ENCODE measurements around the gene RCSD1.

RCSD1 gene

DNA sequence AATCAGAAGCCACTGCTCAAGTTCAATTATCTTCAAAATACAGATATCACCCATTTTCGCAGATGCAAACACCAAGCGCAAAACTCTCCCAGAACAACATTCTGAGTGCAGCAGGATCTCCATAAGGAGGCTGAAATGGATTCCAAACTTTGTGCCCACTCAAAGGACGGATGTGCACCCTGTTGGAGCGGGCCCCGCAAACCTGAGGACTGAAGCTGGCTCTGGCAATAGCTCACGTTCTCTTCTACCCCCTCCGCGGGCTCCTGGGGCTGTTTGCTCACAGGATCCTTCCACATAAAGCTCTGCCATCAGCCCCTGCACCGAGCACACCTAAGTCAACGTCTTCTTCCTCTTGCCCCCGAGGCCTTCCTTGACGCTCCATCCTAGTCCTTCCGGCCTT, 11.7 kb upstream of the RCSD1 start:
- DNase-seq, result no peak

DNA sequence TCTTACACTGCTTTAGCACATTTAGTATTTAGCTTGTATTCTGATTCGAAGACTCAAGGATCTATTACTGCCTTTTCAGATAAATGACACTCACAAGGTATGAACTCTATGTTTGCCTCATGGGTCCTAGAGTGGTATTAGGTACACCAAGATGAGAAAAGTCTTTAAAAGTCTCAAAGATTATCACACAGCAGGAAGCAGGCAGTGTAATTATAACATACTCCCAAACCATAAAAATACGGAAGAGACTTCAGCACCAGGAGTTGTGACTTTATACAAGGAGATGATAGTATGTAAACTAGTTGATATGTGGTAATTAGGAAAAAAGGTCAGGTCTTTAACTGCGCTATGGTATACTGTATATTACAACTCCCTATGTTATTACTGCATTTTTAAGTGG, 11.2 kb upstream of the RCSD1 start:
- no peak for DNase-seq

DNA sequence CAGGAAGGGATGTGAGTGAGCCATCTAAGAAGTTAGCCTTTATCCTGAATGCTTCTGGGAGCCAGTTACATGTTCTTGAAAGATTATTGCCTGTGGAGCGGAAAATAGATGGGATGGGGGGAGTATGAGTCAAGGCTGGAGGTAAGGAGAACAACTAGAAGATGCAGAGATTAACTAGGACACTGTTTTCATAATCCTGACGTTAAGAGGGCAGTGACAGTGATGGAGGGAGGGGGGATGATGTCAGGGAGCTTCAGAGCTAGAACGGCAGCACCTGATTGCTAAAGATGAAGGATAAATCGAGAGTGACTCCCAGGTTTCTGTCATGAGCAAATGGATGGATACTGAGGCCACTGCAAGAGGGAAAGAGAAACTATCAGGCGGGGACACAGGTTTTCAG, 10.0 kb upstream of the RCSD1 start:
- no peak for DNase-seq

DNA sequence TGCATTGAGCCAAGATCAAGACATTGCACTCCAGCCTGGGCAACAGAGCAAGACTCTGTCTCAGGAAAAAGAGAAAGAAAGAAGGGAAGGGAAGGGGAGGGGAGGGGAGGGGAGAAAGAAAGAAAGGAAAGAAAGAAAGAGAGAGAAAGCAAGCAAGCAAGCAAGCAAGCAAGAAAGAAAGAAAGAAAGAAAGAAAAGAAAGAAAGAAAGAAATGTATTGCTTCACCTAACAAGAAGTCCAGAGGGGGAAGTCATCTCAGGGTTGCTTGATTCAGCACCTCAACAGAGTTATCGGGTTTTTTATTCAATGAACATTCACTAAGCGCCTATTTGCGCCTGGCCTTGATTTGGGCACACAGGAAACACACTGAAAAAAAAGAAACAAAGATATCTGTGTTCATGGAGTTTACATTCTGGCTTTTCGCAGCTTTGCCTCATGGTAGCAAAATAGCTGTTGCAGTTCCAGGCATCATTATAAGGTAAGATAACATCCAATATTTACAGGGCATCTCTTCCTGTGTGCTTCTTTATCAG, 8.2 kb upstream of the RCSD1 start:
- DNase-seq, result no peak

DNA sequence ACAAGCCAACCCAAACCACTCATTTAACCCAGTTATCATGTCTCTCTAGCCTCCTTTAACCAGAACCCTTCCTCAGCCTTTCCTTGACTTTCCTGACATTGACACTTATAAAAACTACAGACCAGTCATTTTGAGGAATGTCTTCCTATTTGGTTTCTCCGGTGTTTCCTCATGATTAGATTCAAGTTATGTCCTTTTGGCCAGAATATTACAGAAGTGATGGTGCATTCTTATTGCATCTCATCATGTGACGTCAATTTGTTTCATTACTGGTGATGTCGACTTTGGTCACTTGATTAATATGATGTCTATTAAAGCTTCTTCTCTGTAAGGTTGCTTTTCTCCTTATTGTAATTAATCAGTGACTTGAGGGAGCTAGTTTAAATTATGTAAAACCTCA, 6.1 kb upstream of the RCSD1 start:
- no peak for DNase-seq

DNA sequence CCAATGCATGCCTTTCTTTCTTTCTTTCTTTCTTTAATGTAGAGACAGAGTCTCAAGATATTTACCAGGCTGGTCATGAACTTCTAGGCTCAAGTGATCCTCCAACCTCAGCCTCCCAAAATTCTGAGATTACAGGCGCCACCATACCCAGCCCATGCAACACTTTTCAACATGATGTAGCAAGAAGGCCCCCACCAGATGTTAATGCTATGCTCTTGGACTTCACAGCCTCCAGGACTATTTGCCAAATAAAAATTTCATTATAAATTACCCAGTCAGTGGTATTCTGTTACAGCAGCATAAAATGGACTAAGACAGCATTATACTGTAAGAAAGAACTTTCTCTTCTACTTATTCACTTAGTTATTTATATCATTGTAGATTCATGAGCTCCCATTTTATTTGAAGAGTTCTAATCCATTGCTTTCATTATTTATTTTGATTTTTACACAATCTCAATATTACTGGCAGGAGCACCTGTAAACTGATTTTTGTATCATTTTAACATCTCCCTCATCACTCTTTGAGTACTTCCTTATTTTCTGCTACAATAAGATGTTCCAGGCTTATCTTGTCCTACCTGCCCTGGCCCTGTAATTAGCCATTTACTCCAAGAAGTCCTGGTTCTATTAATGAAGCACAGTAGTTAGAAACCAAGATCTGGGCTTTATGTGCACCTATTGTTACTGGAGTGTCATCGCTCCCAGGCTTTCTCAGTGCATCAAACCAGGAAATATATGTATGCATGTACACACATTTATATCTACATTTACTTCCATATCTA, 4.8 kb upstream of the RCSD1 start:
- no peak for DNase-seq

DNA sequence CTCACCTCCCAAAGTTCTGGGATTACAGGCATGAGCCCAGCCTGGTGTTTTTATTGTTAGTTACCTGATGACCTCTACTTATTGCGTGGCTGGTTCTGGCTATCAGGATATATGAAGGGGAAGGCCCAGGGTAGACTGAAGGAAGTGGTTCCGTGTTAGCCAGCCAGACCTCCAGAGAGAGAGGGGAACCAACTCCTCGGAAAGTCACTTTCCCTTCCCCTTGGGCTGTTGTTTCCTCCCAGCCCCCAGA, 2.5 kb upstream of the RCSD1 start:
- DNase-seq, result no peak

DNA sequence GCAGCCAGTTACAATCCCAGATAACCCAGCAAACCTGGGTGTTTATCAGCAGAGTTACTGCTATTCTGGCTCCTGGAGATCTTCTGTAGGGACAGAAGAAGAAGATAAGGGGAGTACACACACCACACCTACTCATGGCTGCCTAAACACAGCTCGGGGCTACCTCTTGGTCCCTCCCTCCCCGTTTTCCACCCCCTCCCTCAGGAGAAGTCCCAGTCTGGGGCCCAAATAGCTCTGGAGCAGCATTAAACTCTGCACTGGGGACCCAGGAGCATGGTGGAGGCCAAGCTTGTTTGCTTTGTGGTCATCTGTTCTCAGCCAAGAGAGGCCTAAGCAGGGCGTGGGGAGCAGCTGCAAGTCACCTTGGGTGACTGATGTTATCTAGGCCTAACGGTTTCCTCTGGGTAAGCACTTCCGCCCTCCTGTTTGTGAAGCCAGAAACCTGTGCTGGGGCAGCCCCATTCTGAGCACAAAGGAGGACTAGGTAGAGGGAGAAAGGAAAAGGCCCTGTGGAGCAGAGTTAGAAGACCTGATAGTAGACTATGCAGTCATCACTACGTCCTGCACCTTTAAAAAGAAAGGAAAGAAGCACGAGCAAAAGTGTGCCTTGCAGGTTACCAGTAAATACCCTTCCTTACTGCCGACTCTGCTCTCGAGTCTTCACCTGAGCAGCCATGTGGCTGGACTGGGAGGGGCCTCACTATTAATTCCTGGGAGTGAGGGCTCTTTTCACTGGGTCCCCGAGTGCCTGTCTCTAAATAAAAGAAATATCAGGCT, 2.0 kb upstream of the RCSD1 start:
- peak; percentile 60 to 71 for DNase-seq

DNA sequence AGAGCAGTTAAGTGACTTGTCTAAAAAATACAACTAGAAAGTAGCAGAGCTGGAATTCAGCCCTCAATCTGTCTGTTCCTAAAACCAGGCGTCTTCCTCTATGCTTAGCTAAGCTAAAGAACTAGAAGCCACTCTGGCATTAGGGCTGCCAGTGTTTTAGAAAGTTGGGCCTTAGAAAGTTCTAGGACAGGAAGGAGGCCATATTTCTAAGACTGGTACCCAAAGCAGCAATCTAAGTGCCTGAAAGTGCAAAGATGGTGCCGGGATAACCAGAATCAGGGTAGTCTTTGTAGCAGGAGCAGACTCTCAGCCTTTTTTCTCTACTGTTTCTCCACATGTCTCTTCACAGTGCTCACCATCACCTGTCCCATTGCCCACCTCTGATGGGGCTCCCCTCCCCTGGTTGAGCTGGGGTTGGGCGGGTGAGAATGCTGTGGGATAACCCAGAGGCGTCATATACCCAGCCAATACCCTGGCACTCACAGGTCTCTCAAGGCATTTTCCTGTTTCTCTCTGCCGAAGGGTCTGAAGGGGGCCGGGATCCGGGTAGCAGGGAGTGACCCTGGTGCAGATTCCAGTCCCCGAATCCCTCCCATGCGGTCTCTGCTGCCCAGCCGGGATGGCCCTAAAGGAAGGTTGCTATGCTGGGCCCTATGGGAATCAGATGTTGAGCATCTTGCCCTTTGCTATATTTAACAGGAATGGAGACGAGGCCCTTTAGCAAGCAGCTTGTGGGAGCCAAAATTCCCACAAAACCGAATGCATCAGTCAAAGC, 1.1 kb upstream of the RCSD1 start:
- DNase-seq, result no peak

DNA sequence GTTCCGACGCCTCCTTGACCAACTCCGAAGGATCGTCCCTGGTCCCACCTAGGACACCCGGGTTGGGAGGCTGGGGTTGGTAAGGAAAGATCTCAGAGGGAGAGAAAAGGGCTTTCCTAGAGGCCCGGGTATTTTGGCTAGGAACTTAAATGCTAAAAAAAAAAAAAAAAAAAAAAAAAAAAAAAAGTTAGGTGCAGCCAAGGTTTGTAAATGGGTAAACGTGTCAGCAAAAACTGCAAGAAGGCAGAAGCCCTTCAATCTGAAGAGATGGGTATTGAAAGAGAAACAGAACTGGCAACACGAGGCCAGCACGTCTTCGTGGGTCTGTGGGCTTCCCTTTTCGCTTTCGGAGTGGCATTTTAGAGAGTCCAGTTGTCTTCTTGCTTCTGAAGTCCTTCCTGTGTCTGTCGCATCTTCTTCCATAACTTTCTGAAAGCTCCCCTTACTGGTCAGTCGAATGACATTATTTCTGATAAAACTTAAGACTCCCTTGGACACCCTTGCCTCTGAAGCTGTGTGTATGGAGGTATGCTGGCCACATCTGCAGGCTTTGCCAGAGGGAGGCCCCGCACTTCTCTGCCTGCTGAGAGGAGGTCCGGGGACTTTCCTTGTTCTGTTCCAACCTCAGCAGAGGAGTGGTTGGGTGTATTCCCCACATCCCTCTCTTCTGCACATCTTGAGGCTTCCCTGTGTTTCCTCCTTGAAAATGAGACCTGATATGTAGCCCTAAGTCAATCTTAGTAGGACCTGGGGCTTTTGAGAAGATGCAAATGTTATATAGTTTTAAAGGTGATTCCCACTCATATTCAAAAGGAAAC, 745 bp downstream of the RCSD1 start:
- peak; percentile 35 to 37 for DNase-seq

DNA sequence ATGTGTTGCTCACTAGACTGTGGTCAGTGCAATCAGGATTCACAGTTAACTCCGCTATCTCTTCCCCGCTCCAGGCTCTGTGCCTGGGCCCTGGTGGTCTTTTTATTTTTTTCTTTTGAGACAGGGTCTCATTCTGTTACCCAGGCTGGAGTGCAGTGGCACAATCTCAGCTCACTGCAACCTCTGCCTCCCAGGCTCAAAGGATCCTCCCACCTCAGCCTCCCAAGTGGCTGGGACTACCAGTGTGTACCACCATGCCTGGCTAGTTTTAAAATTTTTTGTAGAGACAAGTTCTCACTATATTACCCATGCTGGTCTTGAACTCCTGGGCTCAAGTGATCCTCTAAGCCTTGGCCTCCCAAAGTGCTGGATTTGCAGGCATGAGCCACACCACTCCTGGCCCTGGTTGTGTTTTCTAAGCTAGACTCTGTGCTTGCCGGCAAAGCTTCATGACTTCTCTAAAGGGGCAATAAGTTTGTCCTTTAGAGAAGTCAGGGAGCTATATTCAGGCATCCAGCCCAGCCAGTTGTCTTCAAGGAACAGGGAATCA, 1.4 kb downstream of the RCSD1 start:
- no peak for DNase-seq

DNA sequence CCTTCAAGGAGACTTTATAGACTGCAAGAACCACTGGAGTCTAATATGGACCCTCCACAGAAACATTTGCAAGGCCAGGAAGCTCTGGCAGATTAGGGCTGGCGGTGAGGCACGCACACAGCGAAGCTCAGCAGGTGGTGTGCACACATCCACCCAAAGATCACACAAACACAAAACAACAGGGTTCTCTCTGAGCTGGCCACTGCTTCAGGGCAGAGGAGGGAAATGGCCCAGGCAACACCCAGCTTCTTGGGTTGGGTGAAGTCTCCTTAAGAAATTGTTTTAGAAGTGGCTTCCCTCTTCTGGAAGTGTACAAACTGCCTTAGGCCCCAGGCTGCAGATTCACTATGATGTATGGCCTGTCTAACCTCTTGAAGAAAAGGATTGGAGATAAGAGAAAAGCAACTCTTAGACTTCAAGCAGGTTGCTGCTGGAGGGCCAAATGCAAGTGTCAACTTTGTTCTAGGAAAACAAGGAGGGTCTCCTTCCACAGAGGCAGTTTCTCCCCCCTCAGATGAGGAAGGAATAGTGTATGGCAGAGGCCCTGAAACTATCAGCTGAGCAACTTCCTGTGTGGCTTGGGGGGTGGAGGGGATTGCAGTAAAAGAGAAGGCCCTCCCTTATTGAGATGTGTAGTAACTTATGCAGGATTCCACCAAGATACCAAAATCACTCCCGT, 2.0 kb downstream of the RCSD1 start:
- peak in 1 of 2 donors; percentile 25 for DNase-seq

DNA sequence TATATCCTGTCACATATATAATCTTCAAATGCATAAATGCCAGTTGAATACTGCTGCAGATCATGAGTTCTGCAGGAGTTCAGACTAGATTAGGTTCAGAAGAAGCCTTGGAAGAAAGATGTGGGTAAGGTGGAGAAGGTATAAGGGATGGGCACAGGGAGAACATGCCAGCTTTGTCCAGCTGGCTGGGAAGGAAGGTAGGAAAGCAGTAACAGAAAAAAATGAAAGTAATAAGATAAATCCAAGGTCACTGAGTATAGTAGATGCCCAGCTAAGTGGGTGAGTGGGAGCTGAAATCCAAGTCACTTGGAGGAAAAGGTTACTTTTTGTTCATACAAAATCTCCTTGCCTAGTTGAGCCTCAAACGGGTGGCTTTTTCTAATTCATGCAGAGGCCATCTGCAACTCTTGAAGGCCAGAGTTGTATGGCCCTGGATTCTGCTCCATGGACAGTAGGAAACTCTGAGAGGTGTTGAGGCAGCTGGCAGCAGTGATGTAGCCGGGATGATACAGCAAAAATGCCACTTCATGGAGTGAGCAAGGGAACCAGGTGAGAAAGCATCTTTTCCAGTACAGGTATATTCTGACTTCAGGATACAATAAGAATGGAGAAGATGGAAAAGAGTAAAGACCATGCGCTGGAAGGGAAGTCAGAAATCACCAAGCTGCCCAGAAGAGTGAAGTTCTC, 3.4 kb downstream of the RCSD1 start:
- no peak for DNase-seq

DNA sequence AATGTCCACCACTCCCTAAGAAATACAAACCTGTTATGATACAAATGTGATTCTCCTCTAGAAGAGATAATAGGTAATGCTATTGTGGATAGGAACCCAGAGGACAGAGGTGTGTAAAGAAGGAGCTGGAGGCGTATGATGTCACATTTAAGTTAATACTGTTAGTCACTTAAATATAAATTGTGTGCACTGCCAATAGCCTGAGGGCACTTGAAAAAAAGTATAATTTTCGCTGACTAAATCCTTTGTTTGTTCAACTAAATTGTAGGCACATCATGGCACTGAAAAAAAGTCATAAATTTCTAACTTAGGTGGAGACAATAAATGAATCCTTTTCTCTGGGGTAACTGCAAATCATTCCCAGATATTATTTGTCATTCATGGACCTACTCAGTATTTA, 4.4 kb downstream of the RCSD1 start:
- DNase-seq, result no peak

DNA sequence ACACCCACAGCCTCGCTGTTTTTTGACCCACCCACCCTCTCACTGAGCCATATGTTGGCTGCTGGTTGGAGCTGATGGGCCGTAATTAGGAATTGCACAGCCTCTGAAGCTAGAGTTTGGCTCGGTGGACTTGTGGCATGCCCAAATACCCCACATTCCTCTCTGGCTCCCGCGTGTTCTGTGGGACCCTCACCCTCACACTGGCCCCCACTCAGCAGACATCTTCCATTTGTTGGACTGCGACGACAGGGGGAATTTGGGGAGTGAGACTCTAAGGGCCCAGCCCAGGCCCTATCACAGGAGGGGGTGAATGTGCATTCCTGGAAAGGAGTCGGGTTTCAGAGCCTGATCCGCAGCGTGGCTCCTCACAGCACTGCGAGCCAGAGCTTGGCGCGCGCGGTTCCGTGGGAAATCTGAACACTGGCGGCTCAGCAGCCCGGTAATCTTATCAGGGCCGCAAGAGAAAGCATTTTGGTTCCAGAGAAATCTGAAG, 5.2 kb downstream of the RCSD1 start:
- DNase-seq, result no peak

DNA sequence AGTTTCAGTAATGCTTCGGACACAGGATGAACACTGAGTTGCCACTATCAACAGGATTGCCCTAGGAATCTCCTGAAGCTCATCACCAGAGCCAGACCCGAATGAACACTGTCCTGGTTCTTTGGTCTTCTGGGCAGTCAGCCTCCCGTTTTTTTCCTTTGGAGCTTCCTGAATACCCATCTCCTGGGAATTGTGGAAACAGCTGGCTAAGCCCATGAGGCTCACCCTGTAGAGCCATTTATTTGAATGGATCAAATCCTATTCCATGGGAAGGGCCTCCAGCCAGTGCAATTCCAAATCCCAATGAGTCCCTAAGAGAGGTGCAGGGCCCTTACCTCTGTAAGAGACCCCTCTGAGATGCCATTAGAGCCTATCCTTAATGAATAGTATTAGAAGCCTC, 5.9 kb downstream of the RCSD1 start:
- no peak for DNase-seq

DNA sequence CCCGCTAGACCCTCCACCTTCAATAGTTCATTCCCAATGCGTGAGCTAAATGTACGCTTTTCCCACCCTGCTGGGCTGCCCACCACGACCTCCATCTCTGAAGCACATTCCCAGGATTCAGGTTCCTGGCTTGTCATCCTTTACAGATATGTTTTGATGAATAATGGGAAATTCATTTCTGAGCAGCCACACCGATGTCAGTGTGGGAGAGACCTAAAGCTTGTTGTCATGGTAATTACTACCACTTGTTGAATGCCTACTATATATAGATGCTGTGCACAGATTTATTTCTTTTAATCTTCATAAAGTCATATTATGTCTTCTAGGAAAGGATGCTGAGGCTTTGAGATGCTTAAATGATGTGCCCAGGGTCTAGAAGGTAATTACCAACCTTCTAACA, 8.0 kb downstream of the RCSD1 start:
- no peak for DNase-seq

DNA sequence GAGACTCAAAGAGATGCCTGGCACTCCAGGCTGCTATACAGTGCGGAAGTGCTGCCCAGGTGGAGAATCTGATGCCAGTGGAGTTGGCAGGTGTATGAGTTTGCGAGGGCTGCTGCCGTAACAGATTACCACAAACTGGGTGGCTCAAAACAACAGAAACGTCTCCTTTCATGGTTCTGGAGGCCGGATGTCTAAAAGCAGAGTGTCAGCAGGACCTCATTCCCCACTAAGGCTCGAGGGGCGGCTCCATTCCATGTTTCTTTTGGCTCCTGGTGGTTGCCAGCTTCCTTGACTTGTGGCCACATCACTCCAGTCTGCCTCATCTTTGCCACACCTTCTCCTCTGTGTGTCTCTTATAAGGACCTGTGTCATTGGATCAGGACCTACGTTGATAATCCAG, 10.0 kb downstream of the RCSD1 start:
- DNase-seq, result no peak

DNA sequence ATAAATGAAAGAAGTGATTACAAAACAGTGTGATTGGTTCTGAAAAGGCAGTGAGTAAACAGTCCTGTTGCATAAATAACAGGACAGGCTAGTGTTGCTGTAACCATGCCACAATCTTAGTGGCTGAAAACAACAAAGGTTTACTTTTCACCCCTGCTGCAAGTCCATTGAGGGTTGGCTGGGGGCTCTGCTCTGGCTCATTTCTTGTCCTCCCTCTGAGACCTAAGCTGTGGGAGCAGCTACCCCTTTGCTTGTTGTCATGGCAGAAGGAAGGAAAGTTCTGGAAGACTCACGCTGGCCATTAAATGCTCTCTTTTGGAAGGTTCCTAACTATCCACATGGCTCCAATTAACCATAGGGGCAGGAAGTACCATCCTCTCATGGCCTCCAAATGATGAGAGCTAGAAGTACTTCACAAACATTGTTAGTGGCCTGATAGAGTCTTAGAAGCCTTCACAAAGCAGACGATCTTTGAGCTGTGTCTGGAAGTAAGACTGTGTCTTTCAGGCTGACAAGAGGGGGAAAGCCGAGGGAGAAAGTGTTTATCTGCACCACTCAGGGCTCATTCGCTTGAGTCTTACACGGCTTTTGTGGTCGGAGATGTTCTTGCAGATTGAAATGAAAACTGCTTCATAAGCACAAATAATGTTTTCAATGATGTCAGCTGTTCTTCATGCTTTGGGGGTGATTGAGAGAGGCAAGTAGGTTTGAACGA, 11.9 kb downstream of the RCSD1 start:
- no peak for DNase-seq

DNA sequence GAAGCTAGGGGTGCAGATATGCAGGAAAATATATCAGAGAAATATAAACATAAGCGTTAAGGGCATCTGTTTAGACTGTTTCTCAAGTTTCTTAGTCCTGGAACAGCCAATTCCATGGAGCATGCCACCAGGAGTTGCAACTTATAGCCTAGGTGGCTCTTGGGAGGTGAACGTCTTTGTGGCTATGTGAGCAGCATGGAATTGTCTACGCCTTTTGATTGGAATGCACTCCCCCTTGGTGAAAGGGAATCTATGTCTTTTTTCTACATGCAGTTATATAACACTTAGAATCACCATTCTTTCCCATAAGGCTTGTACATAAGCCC, 12.4 kb downstream of the RCSD1 start:
- DNase-seq, result no peak

DNA sequence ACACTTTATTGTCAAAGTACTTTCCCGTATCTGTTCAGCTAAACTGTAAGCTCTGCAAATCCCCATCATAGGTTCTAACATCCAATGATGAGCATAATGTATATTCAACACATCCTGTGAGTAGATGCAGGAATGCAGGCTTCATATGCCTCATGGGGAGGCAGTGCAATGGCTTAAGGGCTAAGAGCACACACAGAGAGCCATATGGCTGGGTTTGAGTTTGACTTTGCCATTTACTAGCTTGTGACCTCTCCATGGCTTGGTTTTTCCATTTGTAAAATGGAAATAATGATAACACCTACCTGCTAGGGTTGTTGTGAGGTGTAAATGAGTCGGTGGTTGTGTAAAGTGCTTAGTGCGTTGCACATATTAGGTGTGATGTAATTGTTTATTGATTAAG, 13.4 kb downstream of the RCSD1 start:
- no peak for DNase-seq
